A549 (cell line): ENCODE results near the gene BAIAP2L1.

Source experiments
- CEBPB ChIP-seq, 2 experiments: fragments of >200 bp in 1 of 2; sonication (Bioruptor Twin) in 1 of 2; formaldehyde crosslinking in 1 of 2; IDR thresholded peaks; 2 replicates each; pipeline ENCODE4 v1.6.1; 2012 to 2016
- CHD4 ChIP-seq: fragments of 200-600 bp; sonication (generic); IDR thresholded peaks from 2 replicates; pipeline ENCODE4 v1.6.1; 2016; ENCODE audit warnings: antibody characterized with exemption, mild to moderate bottlenecking, borderline replicate concordance
- EP300 ChIP-seq, 2 experiments: fragments of >200 bp; sonication (Bioruptor Twin); formaldehyde crosslinking; IDR thresholded peaks; 2 replicates in 1 of 2; 3 replicates in 1 of 2; pipeline ENCODE4 v1.6.1; 2016 to 2017
- HDAC2 ChIP-seq: fragments of 200-600 bp; sonication (generic); IDR thresholded peaks from 2 replicates; pipeline ENCODE4 v1.6.1; 2016
- JUNB ChIP-seq: fragments of >200 bp; sonication (Bioruptor Twin); formaldehyde crosslinking; IDR thresholded peaks from 2 replicates; pipeline ENCODE4 v1.6.1; 2016
- KDM1A ChIP-seq: fragments of 200-600 bp; sonication (generic); IDR thresholded peaks from 2 replicates; pipeline ENCODE4 v1.6.1; 2016; ENCODE audit warnings: low read depth, mild to moderate bottlenecking
- MYC ChIP-seq: IDR thresholded peaks from 2 replicates; pipeline ENCODE4 v1.6.1; 2012; ENCODE audit warnings: mild to moderate bottlenecking, inconsistent platforms, low read length, improper control_type of control experiment, borderline replicate concordance
- RFX5 ChIP-seq: fragments of 450-650 bp; IDR thresholded peaks from 2 replicates; pipeline ENCODE4 v1.7.1; 2014; ENCODE audit warnings: antibody characterized with exemption, mild to moderate bottlenecking, moderate library complexity
- TF ChIP-seq, protein P1 (sequence below): fragments of >200 bp; sonication (Bioruptor Twin); formaldehyde crosslinking; IDR thresholded peaks from 3 replicates; pipeline ENCODE4 v1.5.1; 2016

DNA sequence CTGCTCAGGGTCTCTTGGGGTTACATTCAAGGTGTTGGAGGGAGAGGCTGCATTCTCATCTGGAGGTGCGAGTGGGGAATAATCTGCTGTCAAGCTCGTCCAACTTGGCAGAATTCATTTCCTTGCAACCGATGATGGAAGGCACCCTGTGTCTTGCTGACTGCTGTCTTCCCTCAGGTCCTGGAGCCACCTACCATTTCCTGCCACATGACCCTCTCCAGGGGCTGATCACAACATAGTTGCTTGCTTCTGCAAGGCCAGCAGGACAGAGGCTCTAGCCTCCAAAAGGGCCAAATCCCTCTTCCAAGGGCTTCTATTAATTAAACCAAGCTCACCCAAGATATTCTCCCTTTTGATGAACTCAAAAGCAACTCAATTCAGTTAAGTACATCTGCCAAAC is 133.6 kb downstream of the BAIAP2L1 start:
- TF ChIP-seq RFX5 (no peak), KDM1A (no peak), MYC (no peak), HDAC2 (no peak), CEBPB (IDR thresholded peaks at IDR 0.05) (no peak), CHD4 (no peak), EP300 (IDR thresholded peaks at IDR 0.05) (no peak), JUNB (no peak)
- TF ChIP-seq, protein P1, sequence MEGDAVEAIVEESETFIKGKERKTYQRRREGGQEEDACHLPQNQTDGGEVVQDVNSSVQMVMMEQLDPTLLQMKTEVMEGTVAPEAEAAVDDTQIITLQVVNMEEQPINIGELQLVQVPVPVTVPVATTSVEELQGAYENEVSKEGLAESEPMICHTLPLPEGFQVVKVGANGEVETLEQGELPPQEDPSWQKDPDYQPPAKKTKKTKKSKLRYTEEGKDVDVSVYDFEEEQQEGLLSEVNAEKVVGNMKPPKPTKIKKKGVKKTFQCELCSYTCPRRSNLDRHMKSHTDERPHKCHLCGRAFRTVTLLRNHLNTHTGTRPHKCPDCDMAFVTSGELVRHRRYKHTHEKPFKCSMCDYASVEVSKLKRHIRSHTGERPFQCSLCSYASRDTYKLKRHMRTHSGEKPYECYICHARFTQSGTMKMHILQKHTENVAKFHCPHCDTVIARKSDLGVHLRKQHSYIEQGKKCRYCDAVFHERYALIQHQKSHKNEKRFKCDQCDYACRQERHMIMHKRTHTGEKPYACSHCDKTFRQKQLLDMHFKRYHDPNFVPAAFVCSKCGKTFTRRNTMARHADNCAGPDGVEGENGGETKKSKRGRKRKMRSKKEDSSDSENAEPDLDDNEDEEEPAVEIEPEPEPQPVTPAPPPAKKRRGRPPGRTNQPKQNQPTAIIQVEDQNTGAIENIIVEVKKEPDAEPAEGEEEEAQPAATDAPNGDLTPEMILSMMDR = no peak
